PC-3 (cell line): ENCODE data around the gene RPL12.

Experiments used
- CTCF ChIP-seq: fragments of 300-600 bp; sonication (generic); conservative IDR thresholded peaks from 2 replicates; pipeline ENCODE4 v1.5.1; 2017; ENCODE audit warnings: antibody characterized with exemption, low read depth, mild to moderate bottlenecking, low read length
- EZH2 ChIP-seq: fragments of 300-600 bp; sonication (generic); IDR thresholded peaks from one replicate; pipeline ENCODE4 v1.6.1; 2017; ENCODE audit warnings: antibody characterized with exemption, mild to moderate bottlenecking, low read length; ENCODE audit not compliant: unreplicated experiment

DNA sequence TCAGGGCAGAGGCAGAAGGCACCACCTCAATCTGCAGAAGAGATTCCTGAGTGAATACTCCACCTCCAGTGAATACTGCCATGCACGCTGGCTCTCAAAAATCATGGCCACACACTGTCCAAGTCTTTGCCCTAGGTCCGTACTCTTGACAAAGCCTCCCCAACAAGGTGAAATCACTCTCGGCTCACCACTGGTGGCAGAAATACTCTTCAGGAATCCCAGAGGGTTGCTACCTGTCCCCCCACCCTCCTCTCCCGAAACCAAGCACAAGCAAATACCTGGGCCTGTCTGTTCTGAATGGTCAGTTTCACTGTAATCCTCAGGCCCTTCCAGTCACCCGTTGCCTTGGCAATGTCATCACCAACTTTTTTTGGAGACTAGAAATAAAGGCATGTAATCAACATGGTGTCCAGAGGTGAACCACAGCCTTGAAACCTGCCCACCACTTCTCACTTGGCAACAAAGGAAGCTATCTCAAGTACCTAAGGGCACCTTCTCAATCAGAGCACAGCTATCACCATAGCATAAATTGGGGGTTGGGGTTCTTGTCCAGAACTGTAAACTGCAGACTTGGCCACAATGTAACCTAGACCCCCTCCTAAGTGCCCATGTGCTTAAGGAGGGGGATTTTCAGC lies 1.8 kb downstream of the RPL12 start:
- TF ChIP-seq EZH2 (no peak), CTCF (no peak)
